ENCODE results near the gene JMJD4.

The JMJD4 gene

DNA sequence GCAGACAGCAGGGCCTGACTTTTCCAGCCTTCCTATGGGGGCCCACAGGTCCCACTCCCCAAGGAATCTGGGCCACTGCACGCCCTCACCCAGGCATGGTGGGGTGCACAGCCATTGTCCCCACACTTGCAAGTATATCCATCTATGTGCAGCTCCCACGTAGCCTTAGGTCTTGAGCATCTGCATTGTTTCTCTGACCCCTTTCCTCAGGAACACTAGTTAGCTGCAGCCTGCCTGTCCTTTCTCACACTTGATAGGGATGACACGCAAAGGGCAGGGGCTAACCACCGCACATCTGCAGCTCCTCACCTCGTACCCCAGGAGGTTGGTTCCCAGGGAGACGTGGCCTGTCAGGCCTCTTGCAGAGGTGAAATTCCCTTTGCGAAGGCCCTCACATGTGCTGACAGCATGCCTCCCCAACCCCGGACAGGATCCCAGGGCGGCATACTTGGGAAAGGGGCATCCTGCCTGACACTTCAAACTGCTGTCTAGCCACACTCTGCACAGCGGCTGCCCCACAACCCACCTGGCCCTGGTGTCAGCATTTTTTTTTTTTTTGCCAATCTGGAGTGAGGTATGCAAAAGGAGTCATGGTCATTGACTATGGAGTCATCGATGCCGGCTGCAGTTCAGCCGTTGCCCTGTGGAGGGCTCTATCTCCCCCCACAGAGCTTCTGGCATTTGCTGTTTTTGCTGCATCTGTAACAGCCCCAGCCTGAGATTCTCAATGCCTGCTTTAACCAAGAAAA, 5.0 kb downstream of the JMJD4 start:
- Histone ChIP-seq H3K4me2 (ENCODE audit: low read length) (no peak overlapping the region), H3K79me2 (ENCODE audit: control insufficient read depth, low read length) (peaks cover 28% of the 10 kb centered on the region), H3K27ac (ENCODE audit: low read depth, low read length) (no peak overlapping the region), H3K4me1 (ENCODE audit: control insufficient read depth, low read length) (peaks cover 17% of the 10 kb centered on the region), H3K4me3 (ENCODE audit: low read length) (no peak overlapping the region), H3K27me3 (ENCODE audit: control insufficient read depth, low read length) (no peaks in the 10 kb centered on the region), H3K9me3 (ENCODE audit: control insufficient read depth, insufficient read depth, low read length) (no peaks in the 10 kb centered on the region), H4K20me1 (ENCODE audit: control insufficient read depth, insufficient read depth, low read depth, low read length) (peaks cover 3% of the 10 kb centered on the region; the same call in 1 of the 2 replicates), H3K9me2 (replicated peaks; ENCODE audit: control insufficient read depth, low read length) (no peaks in the 10 kb centered on the region), H3F3A (ENCODE audit: control insufficient read depth, insufficient read depth) (peaks cover 3% of the 10 kb centered on the region), H3K36me3 (ENCODE audit: control insufficient read depth, low read length) (peaks cover 39% of the 10 kb centered on the region)
- TF ChIP-seq EZH2phosphoT487 (IDR thresholded peaks at IDR 0.05; ENCODE audit: borderline replicate concordance, low read length), result no peak
- TF ChIP-seq, protein P1, sequence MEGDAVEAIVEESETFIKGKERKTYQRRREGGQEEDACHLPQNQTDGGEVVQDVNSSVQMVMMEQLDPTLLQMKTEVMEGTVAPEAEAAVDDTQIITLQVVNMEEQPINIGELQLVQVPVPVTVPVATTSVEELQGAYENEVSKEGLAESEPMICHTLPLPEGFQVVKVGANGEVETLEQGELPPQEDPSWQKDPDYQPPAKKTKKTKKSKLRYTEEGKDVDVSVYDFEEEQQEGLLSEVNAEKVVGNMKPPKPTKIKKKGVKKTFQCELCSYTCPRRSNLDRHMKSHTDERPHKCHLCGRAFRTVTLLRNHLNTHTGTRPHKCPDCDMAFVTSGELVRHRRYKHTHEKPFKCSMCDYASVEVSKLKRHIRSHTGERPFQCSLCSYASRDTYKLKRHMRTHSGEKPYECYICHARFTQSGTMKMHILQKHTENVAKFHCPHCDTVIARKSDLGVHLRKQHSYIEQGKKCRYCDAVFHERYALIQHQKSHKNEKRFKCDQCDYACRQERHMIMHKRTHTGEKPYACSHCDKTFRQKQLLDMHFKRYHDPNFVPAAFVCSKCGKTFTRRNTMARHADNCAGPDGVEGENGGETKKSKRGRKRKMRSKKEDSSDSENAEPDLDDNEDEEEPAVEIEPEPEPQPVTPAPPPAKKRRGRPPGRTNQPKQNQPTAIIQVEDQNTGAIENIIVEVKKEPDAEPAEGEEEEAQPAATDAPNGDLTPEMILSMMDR (IDR thresholded peaks at IDR 0.05; ENCODE audit: low read depth, low read length, poor library complexity, severe bottlenecking), result peak; percentile 80

DNA sequence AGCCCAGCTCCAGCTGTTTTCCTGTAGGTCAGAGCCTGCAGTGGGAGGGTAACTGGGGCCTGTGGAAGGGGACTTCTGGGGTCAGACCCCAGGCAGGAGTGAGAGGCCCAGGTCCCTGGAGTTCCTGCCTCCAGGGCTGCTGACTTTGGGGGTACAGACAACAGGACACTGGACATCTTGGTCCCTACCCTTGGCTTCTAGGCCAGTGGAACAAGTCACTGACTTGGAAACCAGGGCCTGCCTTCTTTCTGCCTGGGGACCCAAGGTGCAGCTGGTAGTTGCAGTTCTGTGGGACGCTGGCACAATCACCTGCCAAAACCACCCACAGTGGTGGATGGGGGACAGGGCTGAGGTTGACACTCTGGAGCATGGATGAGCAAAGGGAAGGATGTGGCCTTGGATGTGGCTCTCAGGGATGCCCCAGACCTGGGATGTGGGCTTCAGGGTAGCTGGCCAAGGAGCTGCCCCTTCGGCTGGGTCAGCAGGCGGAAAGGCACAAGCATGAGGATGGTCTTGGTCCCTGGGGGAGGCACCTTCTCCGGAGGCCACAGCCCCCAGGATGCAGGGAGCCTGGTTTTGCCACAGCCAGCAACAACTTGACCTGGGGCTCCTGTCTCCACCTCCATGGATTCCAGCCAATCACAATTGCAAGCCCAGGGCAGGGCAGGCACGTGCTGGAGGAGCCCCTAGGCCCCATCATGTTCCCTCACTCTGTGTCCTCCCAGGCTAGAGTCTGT, 5.8 kb downstream of the JMJD4 start:
- H3K4me3 ChIP-seq (ENCODE audit: low read length), result peak overlapping the region; percentile 69; the same call in 1 of the 2 replicates
- H3K27ac ChIP-seq (ENCODE audit: low read depth, low read length), result no peak overlapping the region
- peaks cover 3% of the 10 kb centered on the region; the same call in 1 of the 2 replicates for H4K20me1 ChIP-seq (ENCODE audit: control insufficient read depth, insufficient read depth, low read depth, low read length)
- H3K9me2 ChIP-seq (replicated peaks; ENCODE audit: control insufficient read depth, low read length), result no peaks in the 10 kb centered on the region
- H3F3A ChIP-seq (ENCODE audit: control insufficient read depth, insufficient read depth), result peaks cover 3% of the 10 kb centered on the region
- peaks cover 35% of the 10 kb centered on the region for H3K36me3 ChIP-seq (ENCODE audit: control insufficient read depth, low read length)
- peaks cover 17% of the 10 kb centered on the region for H3K4me1 ChIP-seq (ENCODE audit: control insufficient read depth, low read length)
- TF ChIP-seq EZH2phosphoT487 (IDR thresholded peaks at IDR 0.05; ENCODE audit: borderline replicate concordance, low read length), result no peak
- TF ChIP-seq, protein P1 (IDR thresholded peaks at IDR 0.05; ENCODE audit: low read depth, low read length, poor library complexity, severe bottlenecking), result no peak
- H3K79me2 ChIP-seq (ENCODE audit: control insufficient read depth, low read length), result peaks cover 21% of the 10 kb centered on the region
- no peaks in the 10 kb centered on the region for H3K27me3 ChIP-seq (ENCODE audit: control insufficient read depth, low read length)
- no peaks in the 10 kb centered on the region for H3K9me3 ChIP-seq (ENCODE audit: control insufficient read depth, insufficient read depth, low read length)
- peak overlapping the region; percentile 85; the same call in 1 of the 2 replicates for H3K4me2 ChIP-seq (ENCODE audit: low read length)

DNA sequence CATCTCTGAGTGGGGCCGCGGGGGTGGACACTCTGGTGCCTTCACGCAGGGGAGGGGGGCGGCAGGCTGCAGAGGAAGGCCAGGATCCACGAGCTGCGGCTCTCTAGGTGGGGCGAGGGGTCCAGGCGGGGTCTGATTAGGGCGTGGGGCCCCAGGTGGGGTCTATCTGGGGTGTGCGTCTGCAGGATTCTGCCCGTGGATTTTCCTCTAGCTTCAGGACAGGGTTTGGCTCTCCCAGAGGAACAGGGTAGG, 6.3 kb downstream of the JMJD4 start:
- H3F3A ChIP-seq (ENCODE audit: control insufficient read depth, insufficient read depth), result peaks cover 3% of the 10 kb centered on the region
- H3K9me2 ChIP-seq (replicated peaks; ENCODE audit: control insufficient read depth, low read length), result no peaks in the 10 kb centered on the region
- no peaks in the 10 kb centered on the region for H3K9me3 ChIP-seq (ENCODE audit: control insufficient read depth, insufficient read depth, low read length)
- H3K27ac ChIP-seq (ENCODE audit: low read depth, low read length), result no peak overlapping the region
- TF ChIP-seq, protein P1 (IDR thresholded peaks at IDR 0.05; ENCODE audit: low read depth, low read length, poor library complexity, severe bottlenecking), result no peak
- no peak for TF ChIP-seq EZH2phosphoT487 (IDR thresholded peaks at IDR 0.05; ENCODE audit: borderline replicate concordance, low read length)
- peak overlapping the region; percentile 85 for H3K4me2 ChIP-seq (ENCODE audit: low read length)
- no peaks in the 10 kb centered on the region for H3K27me3 ChIP-seq (ENCODE audit: control insufficient read depth, low read length)
- H4K20me1 ChIP-seq (ENCODE audit: control insufficient read depth, insufficient read depth, low read depth, low read length), result peaks cover 3% of the 10 kb centered on the region; the same call in 1 of the 2 replicates
- H3K4me1 ChIP-seq (ENCODE audit: control insufficient read depth, low read length), result peaks cover 14% of the 10 kb centered on the region
- peak overlapping the region; percentile 69 for H3K4me3 ChIP-seq (ENCODE audit: low read length)
- H3K79me2 ChIP-seq (ENCODE audit: control insufficient read depth, low read length), result peaks cover 16% of the 10 kb centered on the region
- peaks cover 33% of the 10 kb centered on the region for H3K36me3 ChIP-seq (ENCODE audit: control insufficient read depth, low read length)

Data from DOHH2 (cell line).